Measurements from ENCODE around the gene RAD51B.

DNA sequence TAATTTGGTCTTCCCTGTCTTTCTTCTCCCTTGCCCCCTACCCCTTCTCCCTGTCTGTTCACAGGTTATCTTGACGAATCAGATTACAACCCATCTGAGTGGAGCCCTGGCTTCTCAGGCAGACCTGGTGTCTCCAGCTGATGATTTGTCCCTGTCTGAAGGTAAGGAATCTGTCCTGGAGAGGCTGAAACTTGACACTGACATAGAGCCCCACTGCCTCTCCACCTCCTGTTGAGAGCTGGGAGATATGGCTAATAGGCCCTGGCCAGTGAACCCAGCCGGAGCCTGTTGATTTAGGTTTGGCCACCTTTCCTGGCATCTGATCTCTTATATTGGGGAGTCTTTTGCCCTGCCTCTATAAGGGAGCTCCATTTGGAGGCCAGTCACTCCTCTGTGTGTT lies 472.2 kb downstream of the RAD51B start:
- TF ChIP-seq YY1 (IDR thresholded peaks at IDR 0.05; ENCODE audit: insufficient read depth, insufficient read length) (no peak), SUZ12 (IDR thresholded peaks at IDR 0.05; ENCODE audit: extremely low read depth, insufficient read depth, insufficient read length) (no peak), ZNF274 (IDR thresholded peaks at IDR 0.05; ENCODE audit: low read depth, low read length) (no peak)
